Measurements from ENCODE around the gene PAK4. TPM values are rescaled to one million over a fixed set of nuclear protein-coding genes. Genes with fewer than 3 reads are reported as not detected.

PAK4 gene
- total RNA-seq, 2 donors from 2014 or later, result 11.2 to 13.7 TPM

DNA sequence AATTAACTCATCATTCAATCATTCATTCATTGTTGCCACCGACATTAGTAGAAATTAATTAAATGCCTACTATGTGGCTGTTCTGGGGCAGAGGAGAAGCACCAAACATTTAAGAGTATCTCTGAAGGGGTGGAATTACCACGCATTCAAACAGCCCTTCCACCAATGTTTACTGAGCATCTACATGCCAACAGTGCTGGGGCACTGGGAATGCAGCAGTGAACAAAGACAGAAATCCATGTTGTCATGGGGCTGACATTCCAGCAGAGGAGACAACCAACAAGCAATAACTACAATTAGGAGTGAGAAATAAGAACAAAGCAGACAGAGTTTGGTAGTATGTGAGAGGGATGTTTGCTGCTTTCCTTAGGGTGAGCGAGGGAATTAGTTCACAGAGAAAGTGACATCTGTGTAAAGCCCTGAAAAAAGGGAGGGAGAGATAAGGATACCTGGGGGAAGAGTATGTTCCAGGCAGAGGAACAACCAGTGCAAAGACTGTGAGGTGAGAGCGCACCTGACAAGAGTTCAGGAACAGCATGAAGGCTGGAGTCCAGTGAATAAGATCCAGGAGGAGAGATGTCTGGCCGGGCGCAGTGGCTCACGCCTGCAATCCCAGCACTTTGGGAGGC is 1.3 kb upstream of the PAK4 start:
- DNase-seq (ENCODE audit: low spot score), result no peak
- Histone ChIP-seq H3K4me3 (no peak overlapping the region), H3K27ac (no peak overlapping the region), H3K36me3 (no peaks in the 10 kb centered on the region), H3K4me1 (peaks cover 0 to 41% of the 10 kb centered on the region in 2 donors), H3K9me3 (no peaks in the 10 kb centered on the region), H3K27me3 (no peaks in the 10 kb centered on the region)
- TF ChIP-seq, protein P1, sequence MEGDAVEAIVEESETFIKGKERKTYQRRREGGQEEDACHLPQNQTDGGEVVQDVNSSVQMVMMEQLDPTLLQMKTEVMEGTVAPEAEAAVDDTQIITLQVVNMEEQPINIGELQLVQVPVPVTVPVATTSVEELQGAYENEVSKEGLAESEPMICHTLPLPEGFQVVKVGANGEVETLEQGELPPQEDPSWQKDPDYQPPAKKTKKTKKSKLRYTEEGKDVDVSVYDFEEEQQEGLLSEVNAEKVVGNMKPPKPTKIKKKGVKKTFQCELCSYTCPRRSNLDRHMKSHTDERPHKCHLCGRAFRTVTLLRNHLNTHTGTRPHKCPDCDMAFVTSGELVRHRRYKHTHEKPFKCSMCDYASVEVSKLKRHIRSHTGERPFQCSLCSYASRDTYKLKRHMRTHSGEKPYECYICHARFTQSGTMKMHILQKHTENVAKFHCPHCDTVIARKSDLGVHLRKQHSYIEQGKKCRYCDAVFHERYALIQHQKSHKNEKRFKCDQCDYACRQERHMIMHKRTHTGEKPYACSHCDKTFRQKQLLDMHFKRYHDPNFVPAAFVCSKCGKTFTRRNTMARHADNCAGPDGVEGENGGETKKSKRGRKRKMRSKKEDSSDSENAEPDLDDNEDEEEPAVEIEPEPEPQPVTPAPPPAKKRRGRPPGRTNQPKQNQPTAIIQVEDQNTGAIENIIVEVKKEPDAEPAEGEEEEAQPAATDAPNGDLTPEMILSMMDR (IDR thresholded peaks at IDR 0.05), result no peak

DNA sequence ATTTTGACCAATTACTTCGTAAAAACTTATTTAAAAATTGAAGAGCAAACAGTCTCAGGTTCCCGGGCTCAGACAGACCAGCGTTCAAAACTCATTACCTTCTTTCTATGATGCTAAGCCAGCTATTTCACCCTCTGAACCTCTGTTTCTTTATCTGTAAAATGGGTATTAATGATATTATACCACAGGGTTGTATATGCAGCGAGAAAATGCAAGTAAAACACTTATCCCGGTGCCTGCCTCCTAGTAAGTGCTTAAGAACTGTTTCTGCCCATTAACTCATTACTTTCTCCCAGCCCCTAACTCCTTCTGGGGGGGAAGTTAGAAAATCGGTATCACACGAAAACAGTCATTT is 410 bp upstream of the PAK4 start:
- H3K27me3 ChIP-seq, result no peaks in the 10 kb centered on the region
- peaks cover 0 to 47% of the 10 kb centered on the region in 2 donors for H3K4me1 ChIP-seq
- peak overlapping the region; percentile 78 to 83 for H3K27ac ChIP-seq
- DNase-seq (ENCODE audit: low spot score), result no peak
- H3K4me3 ChIP-seq, result peak overlapping the region; percentile 79 to 92
- TF ChIP-seq, protein P1 (IDR thresholded peaks at IDR 0.05), result no peak
- no peaks in the 10 kb centered on the region for H3K9me3 ChIP-seq
- H3K36me3 ChIP-seq, result no peaks in the 10 kb centered on the region

DNA sequence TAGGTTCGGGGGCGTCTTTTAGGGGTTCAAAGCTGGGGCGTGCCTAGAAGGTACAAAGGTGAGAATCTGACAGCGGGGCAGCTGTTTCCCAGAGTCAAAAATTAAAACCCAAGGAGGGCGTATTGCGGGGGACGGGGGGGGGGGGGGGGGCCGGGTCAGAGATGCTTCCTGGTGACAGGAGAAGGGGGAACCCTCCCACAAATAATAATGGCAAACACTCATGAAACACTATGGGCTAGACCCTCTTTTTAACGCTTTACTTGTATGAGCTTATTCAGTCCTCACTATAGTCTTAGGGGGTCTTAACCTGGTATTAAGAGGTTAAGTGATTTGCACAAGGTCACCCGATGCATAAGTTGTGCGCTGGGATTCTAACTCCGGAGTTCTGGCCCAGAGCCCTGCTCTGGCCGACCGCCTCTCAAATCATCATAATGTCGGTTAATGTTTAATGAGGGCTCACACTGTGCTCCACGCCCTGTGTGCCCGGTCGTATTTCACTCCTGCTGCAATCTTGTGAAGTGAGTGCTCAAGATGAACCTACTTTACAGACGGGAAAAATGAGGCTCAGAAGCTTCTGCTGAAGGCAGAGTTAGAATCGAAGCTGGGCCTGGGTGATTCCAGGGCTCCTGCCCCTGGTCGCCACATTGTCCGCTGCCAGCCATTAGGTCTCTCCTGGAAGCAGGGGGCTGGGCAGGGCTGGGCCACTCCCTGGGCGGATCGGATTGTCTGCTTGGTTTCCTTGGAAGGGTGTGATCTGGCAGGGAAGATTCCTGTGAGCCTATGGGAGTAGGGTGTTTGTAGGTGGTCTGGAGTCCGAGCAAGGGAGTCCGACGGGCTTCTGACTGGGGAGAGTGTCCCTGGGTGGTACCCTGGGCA is 964 bp downstream of the PAK4 start:
- no peaks in the 10 kb centered on the region for H3K36me3 ChIP-seq
- TF ChIP-seq, protein P1 (IDR thresholded peaks at IDR 0.05), result no peak
- no peak for DNase-seq (ENCODE audit: low spot score)
- no peaks in the 10 kb centered on the region for H3K9me3 ChIP-seq
- peaks cover 0 to 61% of the 10 kb centered on the region in 2 donors for H3K4me1 ChIP-seq
- H3K27ac ChIP-seq, result peak overlapping the region; percentile 78 to 83
- H3K4me3 ChIP-seq, result peak overlapping the region; percentile 79 to 92
- no peaks in the 10 kb centered on the region for H3K27me3 ChIP-seq

DNA sequence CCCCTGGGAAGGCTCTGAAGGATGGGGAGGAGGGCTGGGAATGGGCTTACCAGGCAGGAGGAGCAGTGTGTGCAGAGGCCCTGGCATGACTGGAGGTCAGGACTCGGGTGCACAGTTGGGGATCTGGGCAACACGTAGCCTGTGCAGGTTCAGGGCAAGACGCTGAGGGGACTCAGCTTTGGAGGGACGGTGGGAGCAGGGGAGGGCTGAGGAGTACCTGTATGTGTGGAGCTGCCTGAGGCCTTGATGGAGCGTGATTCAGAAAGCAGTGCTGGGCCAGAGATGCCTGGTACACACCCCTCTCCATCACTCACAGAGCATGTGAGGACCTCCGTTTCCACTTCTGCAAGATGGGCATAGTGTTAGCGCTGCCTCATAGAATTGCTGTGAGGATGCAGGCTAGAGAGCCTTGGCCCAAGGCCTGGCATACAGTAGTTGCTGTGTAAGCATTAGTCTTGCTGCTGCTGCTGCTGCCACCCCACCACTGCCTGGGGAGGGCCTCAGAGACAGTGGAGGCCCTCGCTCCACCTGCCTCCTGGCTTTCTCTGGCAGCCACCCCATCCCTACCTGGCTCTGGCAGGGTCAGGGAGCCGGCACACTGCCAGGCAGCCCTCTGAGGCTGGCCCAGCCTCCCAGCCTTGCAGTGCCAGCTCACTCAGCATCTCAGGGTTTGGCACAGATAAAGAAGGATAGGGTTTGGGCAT is 2.4 kb downstream of the PAK4 start:
- TF ChIP-seq, protein P1 (IDR thresholded peaks at IDR 0.05), result no peak
- no peaks in the 10 kb centered on the region for H3K9me3 ChIP-seq
- H3K4me1 ChIP-seq, result peaks cover 0 to 75% of the 10 kb centered on the region in 2 donors
- no peaks in the 10 kb centered on the region for H3K27me3 ChIP-seq
- H3K4me3 ChIP-seq, result no peak overlapping the region
- DNase-seq (ENCODE audit: low spot score), result no peak
- H3K27ac ChIP-seq, result no peak overlapping the region
- no peaks in the 10 kb centered on the region for H3K36me3 ChIP-seq

DNA sequence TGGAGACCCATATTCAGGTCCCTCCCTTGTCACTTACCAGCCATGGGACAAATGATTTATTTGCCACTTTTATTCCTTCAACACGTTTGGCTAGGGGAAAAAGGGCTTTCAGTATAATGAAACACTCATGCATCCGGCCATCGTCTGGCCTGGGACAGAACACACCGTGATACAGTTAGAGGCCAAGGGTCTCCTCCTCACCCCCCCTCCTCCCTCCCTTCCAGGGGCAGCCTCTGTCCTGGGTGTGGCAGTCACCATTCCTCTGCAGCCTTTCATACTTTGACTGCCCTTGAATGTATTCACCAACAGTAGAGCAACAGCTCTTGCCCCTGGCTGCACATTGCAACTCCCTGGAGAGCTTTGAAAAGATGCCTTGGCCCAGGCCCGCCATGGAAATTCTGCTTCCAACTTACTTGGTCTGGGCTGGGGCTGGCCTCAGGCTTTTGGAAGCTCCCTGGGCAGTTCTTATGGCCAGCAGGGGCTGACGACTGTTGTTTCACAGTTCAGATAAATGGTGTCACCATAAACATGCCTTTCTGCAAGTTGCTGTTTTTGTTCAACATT is 3.0 kb downstream of the PAK4 start:
- no peak for DNase-seq (ENCODE audit: low spot score)
- TF ChIP-seq, protein P1 (IDR thresholded peaks at IDR 0.05), result no peak
- Histone ChIP-seq H3K36me3 (no peaks in the 10 kb centered on the region), H3K27ac (no peak overlapping the region), H3K4me1 (peaks cover 0 to 82% of the 10 kb centered on the region in 2 donors), H3K27me3 (no peaks in the 10 kb centered on the region), H3K9me3 (no peaks in the 10 kb centered on the region), H3K4me3 (no peak overlapping the region)

Measured in right atrium auricular region (tissue), 2 donors.